Sigmoid colon (tissue), 7 donors: ENCODE measurements around the gene VWDE. TPM values are rescaled to one million over a fixed set of nuclear protein-coding genes. Genes with fewer than 3 reads are reported as not detected.

ENCODE experiments used
- DNase-seq: peaks from one replicate; pipeline ENCODE4 v3.0.0-alpha.2; 2019
- H3K27ac ChIP-seq, 4 donors: fragments of 200-600 bp; sonication (generic); one replicate each; pipeline ENCODE4 v1.5.1; 2016 to 2019; ENCODE audit warnings: mild to moderate bottlenecking in 1 of 4
- H3K27me3 ChIP-seq, 3 donors: fragments of 200-600 bp; sonication (generic); one replicate each; pipeline ENCODE4 v1.5.1; 2019; ENCODE audit warnings: mild to moderate bottlenecking in 1 of 3
- H3K36me3 ChIP-seq, 4 donors: fragments of 200-600 bp; sonication (generic); one replicate each; pipeline ENCODE4 v1.5.1; 2016 to 2019
- H3K4me1 ChIP-seq, 4 donors: fragments of 200-600 bp; sonication (generic); one replicate each; pipeline ENCODE4 v1.5.1; 2017 to 2019
- H3K4me3 ChIP-seq, 4 donors: fragments of 200-600 bp; sonication (generic); one replicate each; pipeline ENCODE4 v1.5.1; 2017 to 2019; ENCODE audit warnings: mild to moderate bottlenecking in 2 of 4, moderate library complexity in 1 of 4
- H3K9me3 ChIP-seq, 4 donors: fragments of 200-600 bp in 3 of 4; sonication (generic) in 3 of 4; one replicate each; pipeline versions ENCODE4 v1.5.1 to v1.6.1; 2013 to 2019
- CTCF ChIP-seq, 4 experiments: fragments of 450-650 bp in 3 of 4; fragments of 200-600 bp in 1 of 4; IDR thresholded peaks; one replicate each; pipeline ENCODE4 v1.5.1; 2016 to 2019; ENCODE audit warnings: antibody characterized with exemption in 4 of 4, mild to moderate bottlenecking in 3 of 4, moderate library complexity in 2 of 4
- EP300 ChIP-seq, 4 donors: sonication (generic); formaldehyde crosslinking; IDR thresholded peaks; one replicate each; pipeline ENCODE4 v1.6.1; 2017; ENCODE audit warnings: antibody characterized with exemption in 4 of 4
- POLR2A ChIP-seq, 2 donors: fragments of 450-650 bp; IDR thresholded peaks; one replicate each; pipeline ENCODE4 v1.6.1; 2016; ENCODE audit warnings: antibody characterized with exemption in 2 of 2, mild to moderate bottlenecking in 2 of 2, moderate library complexity in 2 of 2
- POLR2AphosphoS5 ChIP-seq, 4 donors: sonication (generic); formaldehyde crosslinking; IDR thresholded peaks; one replicate each; pipeline ENCODE4 v1.6.1; 2017; ENCODE audit warnings: antibody characterized with exemption in 4 of 4
- WGBS, 2 donors: extraction: QIAGEN DNeasy Blood & Tissue Kit; methylation state at CpG; one replicate each; pipeline ENCODE4 v1.1.7; 2013; 5-methylcytosine and 5-hydroxymethylcytosine counted together
- intact Hi-C: fragments of 100-400 bp; cut with DNase I; formaldehyde crosslinking; loops from one replicate; pipeline ENCODE4 v1.15.1; 2023
- polyA plus RNA-seq, 3 donors: library from polyadenylated mRNA; stranded (reverse); fragments of 200-250 nt; gene quantifications; one replicate each; pipeline ENCODE4 v1.2.3, GENCODE V29; 2013
- total RNA-seq, 4 donors: library from RNA; depleted of rRNA; stranded (reverse); fragments of >200 nt; gene quantifications; one replicate each; pipeline ENCODE4 v1.1.0, GENCODE V29; 2016
- donor health status: healthy with polysubstance abuse.
- donor health status: Bipolar disorder and iron deficiency.
- donor health status: healthy.

Gene VWDE
- total and polyA plus RNA-seq, 7 donors = under 0.01 to 0.39 (median 0.27) TPM; not detected in 4

DNA sequence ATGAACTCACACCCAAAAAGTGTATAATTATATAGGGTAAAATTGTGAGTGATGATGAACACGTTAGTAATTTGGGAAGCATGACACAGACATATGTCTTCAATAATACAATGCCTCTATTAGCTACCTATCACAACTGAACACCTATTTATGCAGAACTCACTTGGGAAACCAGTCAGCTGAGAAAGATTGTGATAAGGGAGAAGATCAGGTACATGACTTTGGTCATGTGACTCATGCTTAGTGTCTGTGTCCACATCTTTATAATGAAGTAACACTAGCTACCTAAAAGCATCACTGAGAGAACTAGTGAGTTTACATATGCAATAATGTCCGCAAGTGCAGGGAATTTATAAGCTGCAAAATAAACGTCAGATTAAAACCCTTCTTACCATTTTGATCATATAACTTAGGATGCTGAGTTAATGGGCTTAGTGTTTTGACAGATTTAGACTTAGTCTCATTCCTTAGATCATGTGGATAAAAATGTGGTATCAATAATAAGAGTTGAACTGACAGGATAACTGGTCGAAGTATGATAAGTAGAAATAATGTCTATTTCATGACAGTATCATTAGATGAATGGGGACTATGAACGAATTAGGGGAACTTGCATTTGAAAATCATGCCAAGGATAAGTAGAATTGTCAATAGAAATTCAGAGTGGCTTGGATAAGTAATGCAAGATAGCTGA, 11.6 kb downstream of the VWDE start:
- no peak for TF ChIP-seq CTCF (IDR thresholded peaks at IDR 0.05)
- no peak for TF ChIP-seq POLR2AphosphoS5 (IDR thresholded peaks at IDR 0.05)
- no peak for TF ChIP-seq POLR2A (IDR thresholded peaks at IDR 0.05)
- no peak for TF ChIP-seq EP300 (IDR thresholded peaks at IDR 0.05)
- 72 to 87% methylated on average over 5 of the region's 5 CpGs for WGBS, 2 donors
- no peaks in the 10 kb centered on the region for H3K27me3 ChIP-seq
- intact Hi-C loops = no loop called here
- DNase-seq = no peak
- no peak overlapping the region for H3K4me3 ChIP-seq
- H3K27ac ChIP-seq = no peak overlapping the region
- no peaks in the 10 kb centered on the region for H3K9me3 ChIP-seq
- H3K4me1 ChIP-seq = no peaks in the 10 kb centered on the region
- H3K36me3 ChIP-seq = no peaks in the 10 kb centered on the region

- no peaks in the 10 kb centered on the region for H3K27me3 ChIP-seq
- no peaks in the 10 kb centered on the region for H3K9me3 ChIP-seq
- no peak overlapping the region for H3K4me3 ChIP-seq
- no peaks in the 10 kb centered on the region for H3K4me1 ChIP-seq
- WGBS, 2 donors = 65 to 83% methylated on average over 1 of the region's 1 CpG
- TF ChIP-seq POLR2A (IDR thresholded peaks at IDR 0.05) = no peak
- peak in 3 of 4 experiments; percentile 6 to 32 (median 18) for TF ChIP-seq CTCF (IDR thresholded peaks at IDR 0.05)
- H3K27ac ChIP-seq = no peak overlapping the region
- no peak for DNase-seq
- intact Hi-C loops = no loop called here
- H3K36me3 ChIP-seq = no peaks in the 10 kb centered on the region
Observed at GRCh38 chr7:12389089-12389700, 14.5 kb downstream of the VWDE start.

- Histone ChIP-seq H3K36me3 (no peaks in the 10 kb centered on the region), H3K27me3 (no peaks in the 10 kb centered on the region), H3K27ac (no peak overlapping the region), H3K4me1 (no peaks in the 10 kb centered on the region), H3K9me3 (no peaks in the 10 kb centered on the region), H3K4me3 (no peak overlapping the region)
- 84 to 91% methylated on average over 5 of the region's 5 CpGs for WGBS, 2 donors
- no peak for DNase-seq
- TF ChIP-seq EP300 (IDR thresholded peaks at IDR 0.05) (no peak), POLR2AphosphoS5 (IDR thresholded peaks at IDR 0.05) (no peak), CTCF (IDR thresholded peaks at IDR 0.05) (no peak), POLR2A (IDR thresholded peaks at IDR 0.05) (no peak)
- intact Hi-C loops = no loop called here
Observed at GRCh38 chr7:12386313-12386740, 17.3 kb downstream of the VWDE start.

GRCh38 chr7:12385364-12385786, 18.3 kb downstream of the VWDE start:
- DNase-seq = no peak
- intact Hi-C loops = no loop called here
- Histone ChIP-seq H3K4me1 (no peaks in the 10 kb centered on the region), H3K4me3 (no peak overlapping the region), H3K27me3 (no peaks in the 10 kb centered on the region), H3K36me3 (no peaks in the 10 kb centered on the region), H3K27ac (no peak overlapping the region), H3K9me3 (no peaks in the 10 kb centered on the region)
- 45 to 47% methylated on average over 2 of the region's 2 CpGs for WGBS, 2 donors
- TF ChIP-seq POLR2AphosphoS5 (IDR thresholded peaks at IDR 0.05) = no peak
- TF ChIP-seq CTCF (IDR thresholded peaks at IDR 0.05) = no peak
- TF ChIP-seq POLR2A (IDR thresholded peaks at IDR 0.05) = no peak
- TF ChIP-seq EP300 (IDR thresholded peaks at IDR 0.05) = no peak
